ENCODE measurements around the gene TET1.

DNA sequence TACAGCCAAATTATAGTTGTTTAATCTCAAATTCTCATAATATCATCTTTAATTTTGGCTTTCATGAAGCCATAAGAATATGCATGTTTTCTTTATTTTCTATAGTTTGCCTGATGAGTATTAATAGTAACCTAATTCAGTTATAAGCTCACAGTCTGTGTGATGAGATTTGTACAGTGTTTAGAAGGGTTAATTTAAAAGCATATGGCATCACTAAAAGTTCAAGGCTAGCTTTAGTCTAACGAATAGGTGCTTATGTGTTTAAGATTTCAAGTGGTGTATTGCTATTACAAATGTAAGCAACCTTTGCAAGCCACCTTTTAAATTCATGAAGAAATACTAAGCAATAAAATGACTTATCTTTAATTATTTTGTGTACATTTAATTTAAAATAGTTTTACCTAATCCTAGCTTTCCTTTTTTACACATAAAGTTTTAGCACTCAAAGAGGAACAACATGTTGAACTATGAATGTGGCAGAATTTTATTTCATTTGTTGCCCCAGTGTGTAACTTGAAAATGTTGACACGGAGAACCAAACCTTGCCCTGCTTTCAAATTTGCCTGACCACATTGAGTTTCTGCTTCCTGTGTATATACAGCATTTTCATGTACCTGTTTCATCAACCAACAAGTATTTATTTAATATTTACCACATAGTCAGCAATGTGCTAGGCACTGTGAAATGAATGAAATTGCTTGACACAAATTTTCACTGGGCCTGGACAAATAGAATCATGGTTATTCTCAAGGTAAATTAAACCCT is 41.5 kb downstream of the TET1 start:
- TF ChIP-seq, protein P1, sequence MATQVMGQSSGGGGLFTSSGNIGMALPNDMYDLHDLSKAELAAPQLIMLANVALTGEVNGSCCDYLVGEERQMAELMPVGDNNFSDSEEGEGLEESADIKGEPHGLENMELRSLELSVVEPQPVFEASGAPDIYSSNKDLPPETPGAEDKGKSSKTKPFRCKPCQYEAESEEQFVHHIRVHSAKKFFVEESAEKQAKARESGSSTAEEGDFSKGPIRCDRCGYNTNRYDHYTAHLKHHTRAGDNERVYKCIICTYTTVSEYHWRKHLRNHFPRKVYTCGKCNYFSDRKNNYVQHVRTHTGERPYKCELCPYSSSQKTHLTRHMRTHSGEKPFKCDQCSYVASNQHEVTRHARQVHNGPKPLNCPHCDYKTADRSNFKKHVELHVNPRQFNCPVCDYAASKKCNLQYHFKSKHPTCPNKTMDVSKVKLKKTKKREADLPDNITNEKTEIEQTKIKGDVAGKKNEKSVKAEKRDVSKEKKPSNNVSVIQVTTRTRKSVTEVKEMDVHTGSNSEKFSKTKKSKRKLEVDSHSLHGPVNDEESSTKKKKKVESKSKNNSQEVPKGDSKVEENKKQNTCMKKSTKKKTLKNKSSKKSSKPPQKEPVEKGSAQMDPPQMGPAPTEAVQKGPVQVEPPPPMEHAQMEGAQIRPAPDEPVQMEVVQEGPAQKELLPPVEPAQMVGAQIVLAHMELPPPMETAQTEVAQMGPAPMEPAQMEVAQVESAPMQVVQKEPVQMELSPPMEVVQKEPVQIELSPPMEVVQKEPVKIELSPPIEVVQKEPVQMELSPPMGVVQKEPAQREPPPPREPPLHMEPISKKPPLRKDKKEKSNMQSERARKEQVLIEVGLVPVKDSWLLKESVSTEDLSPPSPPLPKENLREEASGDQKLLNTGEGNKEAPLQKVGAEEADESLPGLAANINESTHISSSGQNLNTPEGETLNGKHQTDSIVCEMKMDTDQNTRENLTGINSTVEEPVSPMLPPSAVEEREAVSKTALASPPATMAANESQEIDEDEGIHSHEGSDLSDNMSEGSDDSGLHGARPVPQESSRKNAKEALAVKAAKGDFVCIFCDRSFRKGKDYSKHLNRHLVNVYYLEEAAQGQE (IDR thresholded peaks at IDR 0.05) = no peak
- TF ChIP-seq, protein P2, sequence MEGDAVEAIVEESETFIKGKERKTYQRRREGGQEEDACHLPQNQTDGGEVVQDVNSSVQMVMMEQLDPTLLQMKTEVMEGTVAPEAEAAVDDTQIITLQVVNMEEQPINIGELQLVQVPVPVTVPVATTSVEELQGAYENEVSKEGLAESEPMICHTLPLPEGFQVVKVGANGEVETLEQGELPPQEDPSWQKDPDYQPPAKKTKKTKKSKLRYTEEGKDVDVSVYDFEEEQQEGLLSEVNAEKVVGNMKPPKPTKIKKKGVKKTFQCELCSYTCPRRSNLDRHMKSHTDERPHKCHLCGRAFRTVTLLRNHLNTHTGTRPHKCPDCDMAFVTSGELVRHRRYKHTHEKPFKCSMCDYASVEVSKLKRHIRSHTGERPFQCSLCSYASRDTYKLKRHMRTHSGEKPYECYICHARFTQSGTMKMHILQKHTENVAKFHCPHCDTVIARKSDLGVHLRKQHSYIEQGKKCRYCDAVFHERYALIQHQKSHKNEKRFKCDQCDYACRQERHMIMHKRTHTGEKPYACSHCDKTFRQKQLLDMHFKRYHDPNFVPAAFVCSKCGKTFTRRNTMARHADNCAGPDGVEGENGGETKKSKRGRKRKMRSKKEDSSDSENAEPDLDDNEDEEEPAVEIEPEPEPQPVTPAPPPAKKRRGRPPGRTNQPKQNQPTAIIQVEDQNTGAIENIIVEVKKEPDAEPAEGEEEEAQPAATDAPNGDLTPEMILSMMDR (IDR thresholded peaks at IDR 0.05) = no peak
- no peak for TF ChIP-seq MAFK (IDR thresholded peaks at IDR 0.05; ENCODE audit: partially characterized antibody)
- TF ChIP-seq, protein P3, sequence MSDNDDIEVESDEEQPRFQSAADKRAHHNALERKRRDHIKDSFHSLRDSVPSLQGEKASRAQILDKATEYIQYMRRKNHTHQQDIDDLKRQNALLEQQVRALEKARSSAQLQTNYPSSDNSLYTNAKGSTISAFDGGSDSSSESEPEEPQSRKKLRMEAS (IDR thresholded peaks at IDR 0.05) = no peak
- TF ChIP-seq POLR2A (IDR thresholded peaks at IDR 0.05; ENCODE audit: low read length) = no peak
- TF ChIP-seq JUN (IDR thresholded peaks at IDR 0.05) = no peak
- TF ChIP-seq PHF8 (IDR thresholded peaks at IDR 0.05; ENCODE audit: borderline replicate concordance, low read depth) = no peak
- TF ChIP-seq BHLHE40 (IDR thresholded peaks at IDR 0.05; ENCODE audit: low read depth, low read length) = no peak
- TF ChIP-seq CEBPB (IDR thresholded peaks at IDR 0.05) = no peak

Data from A549 (cell line).